ENCODE measurements around the gene MRPL44. TPM values are rescaled to one million over a fixed set of nuclear protein-coding genes. Genes with fewer than 3 reads are reported as not detected.

MRPL44 gene
- 63.1 and 69.4 TPM in 2 replicates for total RNA-seq (2014; rRNA removed; shearing (Covaris generic))

DNA sequence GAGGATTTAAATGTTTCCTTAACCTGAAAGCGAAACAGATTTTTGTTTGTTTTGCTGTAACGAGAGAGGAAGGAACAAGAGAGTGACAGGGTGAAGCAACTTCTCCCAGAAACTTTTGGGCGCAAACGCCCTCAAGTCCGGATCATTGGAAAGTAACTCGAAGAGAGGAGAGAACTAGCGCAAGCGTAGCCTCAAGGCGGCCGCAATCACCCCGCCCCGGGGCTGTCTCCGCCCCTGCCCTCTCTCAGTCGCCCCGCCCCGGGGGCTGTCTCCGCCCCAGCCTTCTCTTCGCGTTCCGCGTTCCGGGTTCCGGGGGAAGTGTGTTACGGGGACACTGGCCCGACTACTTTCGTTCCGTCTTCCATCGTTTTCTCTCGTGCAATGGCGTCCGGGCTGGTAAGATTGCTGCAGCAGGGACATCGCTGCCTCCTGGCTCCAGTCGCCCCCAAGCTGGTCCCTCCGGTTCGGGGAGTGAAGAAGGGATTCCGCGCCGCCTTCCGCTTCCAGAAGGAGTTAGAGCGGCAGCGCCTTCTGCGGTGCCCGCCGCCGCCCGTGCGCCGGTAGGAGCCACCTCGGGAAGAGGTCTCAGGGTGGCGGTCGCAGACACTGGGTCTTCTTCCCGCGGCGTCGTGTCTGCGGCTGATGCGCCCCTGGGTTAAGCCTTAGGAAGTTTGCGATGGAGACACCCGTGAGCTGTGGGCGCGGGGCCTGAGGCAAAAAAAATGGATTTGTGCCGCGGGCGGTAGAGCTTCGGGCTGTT lies at the start of gene MRPL44:
MRPL44 (plus strand) TSS at position 372 of the 760 bp plus-strand sequence; CDS start at position 382, 10 bp downstream.
- peak; percentile 92 for DNase-seq (ENCODE audit: low spot score)

DNA sequence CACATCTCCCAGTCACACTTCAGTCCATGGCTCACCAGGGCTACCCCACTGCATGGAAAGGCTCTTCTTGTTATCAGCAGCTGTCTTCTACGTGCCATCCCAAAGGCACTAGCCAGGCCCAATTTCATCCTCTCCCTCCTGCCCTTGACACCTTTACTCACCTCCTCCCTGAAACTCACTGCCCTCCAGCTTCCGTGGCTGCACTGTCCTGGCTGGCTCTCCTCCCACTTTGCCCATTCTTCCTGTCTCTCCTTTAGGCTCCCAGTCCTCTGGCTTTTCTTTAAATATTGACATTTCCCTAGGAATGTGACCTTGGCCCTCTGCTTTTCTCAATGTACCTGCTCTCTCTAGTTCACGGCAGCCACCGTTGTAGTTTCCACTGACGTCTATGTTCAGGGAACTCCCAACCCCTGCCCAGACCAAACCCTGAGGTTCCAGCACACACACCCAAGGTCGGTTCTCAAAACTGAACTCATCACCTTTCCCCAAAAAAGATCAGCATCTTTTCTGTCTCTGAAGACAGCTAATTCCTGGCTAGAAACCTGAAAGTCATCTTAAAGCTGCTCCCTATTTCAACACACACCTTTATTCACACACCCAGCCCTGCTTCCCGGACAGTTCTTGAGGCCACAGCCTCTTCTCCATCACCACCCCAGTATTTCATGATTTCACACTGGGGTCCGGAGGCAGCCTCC lies 48.8 kb upstream of the MRPL44 start:
- DNase-seq (ENCODE audit: low spot score): no peak

DNA sequence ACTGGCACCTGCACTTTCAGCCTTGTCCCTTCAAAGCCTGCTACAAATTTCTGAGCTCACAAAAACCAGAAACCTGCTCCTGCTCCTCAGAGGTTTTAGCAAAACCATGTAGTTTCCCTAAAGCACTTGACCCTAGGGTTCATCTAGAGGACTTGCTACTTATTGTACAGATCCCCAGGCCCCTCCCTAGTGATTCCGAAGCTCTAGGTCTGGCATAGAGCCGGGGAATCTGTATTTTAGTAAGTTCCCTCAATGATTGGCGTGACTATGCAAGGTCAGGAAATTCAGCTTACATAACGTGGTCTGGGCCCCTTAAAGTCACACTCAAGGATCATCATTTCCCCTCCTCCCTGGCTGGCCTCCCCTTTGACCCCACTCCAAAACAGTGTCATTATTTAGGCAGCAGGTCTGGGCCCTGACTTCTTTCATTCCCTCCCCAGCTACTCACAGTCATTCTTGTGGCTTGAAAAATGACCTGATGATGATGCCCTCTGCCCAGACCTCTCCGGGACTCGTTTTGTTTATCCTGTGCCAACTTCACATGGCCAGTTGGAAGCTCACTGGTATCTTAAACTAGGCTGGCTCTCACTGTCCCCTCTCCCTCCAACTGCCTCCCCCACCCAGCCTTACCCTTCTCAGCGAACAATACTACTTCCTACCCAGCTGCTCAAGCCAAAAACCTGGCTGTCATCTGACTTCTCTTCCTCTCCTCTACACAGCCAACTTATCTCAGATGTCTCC lies 48.1 kb upstream of the MRPL44 start:
- no peak for DNase-seq (ENCODE audit: low spot score)

- no peak for DNase-seq (ENCODE audit: low spot score)
Observed at GRCh38 chr2:223914324-223914723, 42.9 kb upstream of the MRPL44 start.

- no peak for DNase-seq (ENCODE audit: low spot score)
Observed at GRCh38 chr2:223915071-223915470, 42.2 kb upstream of the MRPL44 start.

DNA sequence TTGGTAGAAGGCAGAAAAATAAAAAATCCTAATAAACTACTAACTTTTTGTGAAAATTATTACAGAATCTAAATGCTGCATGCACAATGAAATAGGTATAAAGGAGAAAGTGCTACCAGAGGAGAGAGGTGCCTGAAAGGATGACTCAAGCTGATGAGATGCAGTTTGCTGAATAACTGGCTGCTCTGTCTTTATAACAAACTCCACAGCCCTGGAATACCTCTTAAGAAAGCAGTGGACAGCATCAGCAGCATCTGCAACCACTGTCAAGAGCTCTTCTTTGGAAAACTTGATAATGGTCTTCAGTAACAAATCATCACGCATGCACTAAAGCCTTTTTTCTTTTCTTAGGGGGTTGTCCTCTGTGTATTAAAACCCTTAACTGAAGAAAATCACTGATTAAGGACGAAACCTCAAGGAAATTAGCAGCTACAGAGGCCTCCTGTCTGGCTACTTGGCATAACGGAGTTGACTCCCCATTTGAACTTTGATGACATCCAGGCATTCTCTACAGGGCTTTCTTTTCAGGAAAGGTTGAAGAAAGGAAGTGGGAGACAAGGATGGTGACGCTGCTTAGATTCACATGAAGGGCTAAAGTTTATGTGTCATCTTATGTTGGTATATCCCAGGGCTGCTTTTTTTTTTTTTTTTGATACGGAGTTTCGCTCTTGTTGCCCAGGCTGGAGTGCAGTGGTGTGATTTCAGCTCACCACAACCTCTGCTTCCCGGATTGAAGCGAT lies 40.9 kb upstream of the MRPL44 start:
- no peak for DNase-seq (ENCODE audit: low spot score)

GRCh38 chr2:223918671-223919134 lies 38.6 kb upstream of the MRPL44 start:
- DNase-seq (ENCODE audit: low spot score): no peak

DNA sequence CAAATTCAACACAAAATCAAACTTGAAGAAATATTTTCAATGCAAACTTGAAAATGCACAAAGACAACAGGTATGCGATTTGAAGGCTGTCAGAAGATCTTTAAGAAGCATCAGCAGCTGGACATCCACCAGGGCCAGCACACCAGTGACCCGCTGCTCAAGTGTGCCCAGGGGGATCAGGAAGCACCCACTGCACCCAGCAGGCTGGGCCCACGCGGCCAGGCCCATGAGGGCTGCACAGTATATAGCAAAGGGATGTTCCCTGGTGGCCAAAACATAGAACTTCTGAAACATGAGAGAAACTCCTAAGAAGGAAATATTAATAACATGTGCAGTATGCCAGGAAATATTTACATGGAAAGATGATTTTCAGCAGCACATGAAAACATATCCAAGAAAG lies 37.2 kb upstream of the MRPL44 start:
- DNase-seq (ENCODE audit: low spot score): no peak

- no peak for DNase-seq (ENCODE audit: low spot score)
Observed at GRCh38 chr2:223921204-223921603, 36.1 kb upstream of the MRPL44 start.

DNA sequence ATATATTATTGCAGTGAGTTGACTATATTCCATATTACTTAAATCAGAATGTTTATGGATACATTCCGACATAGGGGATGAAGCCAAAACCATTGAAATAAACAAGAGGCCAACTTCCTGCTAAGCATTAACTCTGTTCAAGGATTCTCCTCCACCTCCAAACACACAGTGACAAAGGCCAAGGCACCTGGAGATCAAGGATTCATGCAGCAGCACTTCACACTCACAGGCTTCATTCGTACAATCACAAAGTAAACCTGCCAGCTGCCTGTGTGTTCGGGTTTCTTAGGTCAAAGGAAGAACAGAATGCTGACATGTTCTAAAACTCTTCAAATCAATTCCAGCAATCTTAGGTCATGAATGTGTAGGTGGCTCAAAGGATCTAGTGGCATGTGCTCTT lies 35.0 kb upstream of the MRPL44 start:
- no peak for DNase-seq (ENCODE audit: low spot score)

GRCh38 chr2:223923976-223924375 lies 33.3 kb upstream of the MRPL44 start:
- no peak for DNase-seq (ENCODE audit: low spot score)

GRCh38 chr2:223925106-223925505 lies 32.2 kb upstream of the MRPL44 start:
- no peak for DNase-seq (ENCODE audit: low spot score)

DNA sequence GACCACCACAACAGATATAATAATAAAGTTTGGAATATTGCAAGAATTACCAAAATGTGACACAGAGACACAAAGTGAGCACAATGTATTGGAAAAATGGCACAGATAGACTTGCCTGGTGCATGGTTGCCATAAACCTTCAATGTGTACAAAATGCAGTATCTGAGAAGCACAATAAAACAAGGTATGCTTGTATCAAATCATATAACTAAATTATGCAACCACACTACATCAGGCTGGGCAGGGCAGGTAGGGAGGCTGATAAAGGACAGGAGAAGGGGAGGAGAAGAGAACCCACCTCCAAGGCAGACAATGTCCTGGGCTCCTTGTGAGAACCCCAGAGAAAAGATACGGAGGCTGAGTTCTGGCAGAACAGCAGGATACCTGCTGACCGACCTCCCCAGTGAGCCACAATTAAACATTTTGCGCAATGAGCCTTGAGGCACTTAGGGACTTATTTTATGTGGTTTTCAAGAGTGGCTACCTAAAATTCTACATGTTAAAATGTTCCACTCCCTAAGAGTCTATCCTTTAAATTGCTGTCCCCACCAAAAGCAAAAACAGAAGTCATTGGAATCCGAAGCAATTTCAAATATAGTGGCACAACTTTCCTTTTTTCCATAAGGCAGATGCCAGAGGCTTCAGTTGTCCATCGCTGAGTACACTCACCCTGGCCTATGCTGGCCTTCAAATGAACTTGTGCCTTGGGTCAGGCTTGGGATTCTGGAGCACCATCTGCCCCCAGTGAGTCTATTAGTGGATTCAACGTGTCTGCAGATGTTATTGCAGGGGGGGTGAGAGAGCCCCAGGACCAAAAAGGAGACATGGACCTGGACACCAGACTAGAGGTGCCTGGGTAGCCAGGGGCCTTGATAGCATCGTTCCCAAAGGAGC lies 28.9 kb upstream of the MRPL44 start:
- no peak for DNase-seq (ENCODE audit: low spot score)

DNA sequence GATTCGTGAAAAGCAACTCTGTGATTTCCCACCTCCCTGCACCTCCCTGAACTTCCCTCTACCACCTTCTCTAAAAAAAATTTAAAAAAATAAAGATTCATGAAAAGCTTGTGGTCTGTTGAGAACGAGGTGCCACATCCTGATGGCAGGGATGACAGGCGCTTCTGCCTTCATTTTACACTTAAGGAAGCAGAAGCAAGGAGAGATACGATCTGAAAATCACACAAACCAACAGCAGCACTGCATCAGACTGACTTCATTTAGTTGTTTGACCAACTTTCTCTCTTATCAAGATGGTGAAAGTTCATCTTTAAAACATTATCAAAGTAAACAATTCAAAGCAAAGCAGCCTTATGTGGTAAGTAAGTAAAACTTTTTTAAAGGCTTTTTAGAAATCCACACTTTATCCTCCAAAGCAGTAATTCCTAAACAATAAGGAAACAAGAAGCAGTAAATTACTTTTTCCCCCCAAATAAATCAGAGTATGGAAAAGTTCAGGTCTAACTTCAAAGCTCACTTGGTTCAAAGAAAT lies 27.6 kb upstream of the MRPL44 start:
- no peak for DNase-seq (ENCODE audit: low spot score)

- no peak for DNase-seq (ENCODE audit: low spot score)
Observed at GRCh38 chr2:223930103-223930976, 26.9 kb upstream of the MRPL44 start.

DNA sequence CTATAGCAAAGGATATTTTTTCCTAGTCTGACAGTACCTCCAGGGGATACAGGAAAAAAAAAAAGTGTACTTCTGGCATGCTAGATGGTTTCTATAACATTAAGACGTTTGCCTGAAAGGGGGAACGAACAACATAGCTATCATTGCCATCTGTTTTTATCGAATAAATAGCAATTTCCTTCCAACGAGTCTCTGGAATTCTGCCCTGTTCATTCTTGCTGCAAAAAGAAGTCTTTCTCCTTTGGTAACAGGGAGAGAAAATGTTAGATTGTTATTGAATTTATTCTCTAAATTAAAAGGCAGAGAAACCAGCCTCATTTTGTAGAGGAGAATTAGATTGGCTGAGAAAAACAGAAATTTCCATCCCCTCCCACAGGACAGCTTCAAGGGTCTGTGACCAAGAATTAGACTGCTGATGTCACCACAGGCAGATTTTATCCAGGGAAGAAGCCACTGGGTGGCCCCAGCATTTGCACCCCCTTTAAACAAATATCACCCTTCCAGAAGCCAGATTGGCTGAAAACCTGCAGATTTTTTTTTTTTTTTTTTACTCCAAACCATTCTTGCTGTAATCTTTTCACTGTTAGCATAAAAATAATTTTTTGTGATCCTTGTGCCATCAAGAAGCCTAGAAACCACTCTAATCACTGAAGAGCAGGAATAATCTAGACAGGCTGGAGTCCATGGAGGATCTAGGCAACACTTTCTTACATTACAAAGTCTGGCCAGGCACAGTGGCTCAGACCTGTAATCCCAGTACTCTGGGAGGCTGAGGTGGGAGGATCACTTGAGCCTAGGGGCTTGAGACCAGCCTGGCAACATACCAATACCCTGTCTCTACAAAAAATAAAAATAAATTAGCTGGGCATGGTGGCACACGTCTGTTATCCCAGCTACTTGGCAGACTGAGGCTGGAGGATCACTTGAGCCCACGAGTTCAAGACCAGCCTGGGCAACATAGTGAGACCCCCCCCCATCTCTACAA lies 24.2 kb upstream of the MRPL44 start:
- DNase-seq (ENCODE audit: low spot score): no peak

- DNase-seq (ENCODE audit: low spot score): no peak
Observed at GRCh38 chr2:223934870-223935269, 22.4 kb upstream of the MRPL44 start.

DNA sequence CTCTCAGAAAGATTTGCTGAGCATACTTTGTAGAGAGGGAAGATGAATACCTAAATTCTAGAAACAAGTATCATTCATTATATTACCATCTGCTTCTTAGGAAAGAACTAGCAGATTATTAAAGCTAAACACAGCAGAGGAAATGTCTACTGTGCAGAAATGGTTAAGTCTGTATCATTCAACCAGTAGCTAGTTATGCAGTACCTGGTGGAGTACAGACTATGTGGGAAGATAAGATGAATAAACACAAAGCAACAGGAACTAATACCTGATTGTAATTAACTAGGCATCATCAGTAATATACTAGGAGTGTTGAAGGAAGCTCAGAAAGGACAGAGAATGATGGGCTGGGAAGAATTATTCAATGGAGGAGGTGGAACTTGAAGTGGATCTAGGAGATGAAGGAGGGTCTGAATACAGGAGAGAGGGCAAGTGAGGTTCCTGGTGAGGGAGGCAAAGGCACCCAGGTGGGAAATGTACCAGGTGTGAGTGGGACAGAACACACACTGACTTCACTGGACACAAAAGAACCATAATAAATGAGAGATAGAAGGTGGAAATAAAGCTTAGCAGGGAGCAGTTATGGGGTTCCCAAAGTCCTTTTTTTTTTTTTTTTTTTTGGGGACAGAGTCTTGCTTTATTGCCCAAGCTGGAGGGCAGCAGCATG lies 21.7 kb upstream of the MRPL44 start:
- DNase-seq (ENCODE audit: low spot score): no peak
